HL-60 (cell line): ENCODE results near the gene PRIMA1.

ENCODE experiments used
- DNase-seq, 2 experiments: peaks; one replicate each; pipeline ENCODE4 v3.0.0-alpha.2; 2010 to 2020; ENCODE audit warnings: low read depth in 1 of 2, low spot score in 1 of 2
- H3K27ac ChIP-seq: fragments of 250-450 bp; sonication (Bioruptor Pico); replicated peaks from 2 replicates; pipeline ENCODE4 v1.5.1; 2020; ENCODE audit warnings: mild to moderate bottlenecking, moderate library complexity
- H3K27me3 ChIP-seq: fragments of 250-450 bp; sonication (Bioruptor Pico); 2 replicates; pipeline ENCODE4 v1.5.1; 2021; ENCODE audit warnings: mild to moderate bottlenecking, moderate library complexity; ENCODE audit not compliant: insufficient read depth, poor library complexity, severe bottlenecking
- H3K4me3 ChIP-seq: replicated peaks from 2 replicates; pipeline ENCODE4 v1.5.1; 2011; ENCODE audit warnings: mild to moderate bottlenecking, control low read depth, low read length; ENCODE audit not compliant: insufficient read depth
- GABPA ChIP-seq: IDR thresholded peaks from 2 replicates; pipeline ENCODE4 v1.6.1; 2012; ENCODE audit warnings: low read depth
- POLR2AphosphoS5 ChIP-seq: IDR thresholded peaks from 2 replicates; pipeline ENCODE4 v1.6.1; 2012; ENCODE audit warnings: low read depth
- SPI1 ChIP-seq: IDR thresholded peaks from 2 replicates; pipeline ENCODE4 v1.6.1; 2012; ENCODE audit warnings: low read depth, mild to moderate bottlenecking, borderline replicate concordance
- TF ChIP-seq, protein P1 (sequence below): IDR thresholded peaks from 2 replicates; pipeline ENCODE4 v1.6.1; 2012; ENCODE audit warnings: low read depth; ENCODE audit not compliant: insufficient replicate concordance
- TF ChIP-seq, protein P2 (sequence below): IDR thresholded peaks from one replicate; pipeline ENCODE4 v1.5.1; 2011; ENCODE audit warnings: low read length, control low read depth, inconsistent platforms; ENCODE audit not compliant: insufficient read depth

PRIMA1 gene

DNA sequence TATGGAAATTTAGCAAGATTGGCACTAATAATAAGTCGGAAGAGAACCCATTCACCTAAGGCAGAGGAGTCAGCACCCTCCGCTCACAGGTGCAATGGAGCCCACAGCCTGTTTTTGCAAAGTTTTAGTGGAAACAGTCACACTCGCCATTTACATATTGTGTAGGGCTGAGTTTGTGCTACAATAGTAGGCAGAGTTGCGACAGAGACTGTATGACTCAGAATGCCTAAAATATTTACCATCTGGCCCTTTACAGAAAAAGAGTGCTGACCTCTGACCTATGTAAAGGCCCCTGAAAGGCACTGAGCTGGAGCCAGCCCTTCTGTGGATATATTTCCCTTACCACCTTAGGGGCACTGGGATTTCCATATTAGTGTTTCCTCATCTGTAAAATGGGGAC, 79.0 kb downstream of the PRIMA1 start:
- DNase-seq, result peak in 1 of 2 experiments; percentile 18
- TF ChIP-seq GABPA, result no peak
- TF ChIP-seq, protein P1, sequence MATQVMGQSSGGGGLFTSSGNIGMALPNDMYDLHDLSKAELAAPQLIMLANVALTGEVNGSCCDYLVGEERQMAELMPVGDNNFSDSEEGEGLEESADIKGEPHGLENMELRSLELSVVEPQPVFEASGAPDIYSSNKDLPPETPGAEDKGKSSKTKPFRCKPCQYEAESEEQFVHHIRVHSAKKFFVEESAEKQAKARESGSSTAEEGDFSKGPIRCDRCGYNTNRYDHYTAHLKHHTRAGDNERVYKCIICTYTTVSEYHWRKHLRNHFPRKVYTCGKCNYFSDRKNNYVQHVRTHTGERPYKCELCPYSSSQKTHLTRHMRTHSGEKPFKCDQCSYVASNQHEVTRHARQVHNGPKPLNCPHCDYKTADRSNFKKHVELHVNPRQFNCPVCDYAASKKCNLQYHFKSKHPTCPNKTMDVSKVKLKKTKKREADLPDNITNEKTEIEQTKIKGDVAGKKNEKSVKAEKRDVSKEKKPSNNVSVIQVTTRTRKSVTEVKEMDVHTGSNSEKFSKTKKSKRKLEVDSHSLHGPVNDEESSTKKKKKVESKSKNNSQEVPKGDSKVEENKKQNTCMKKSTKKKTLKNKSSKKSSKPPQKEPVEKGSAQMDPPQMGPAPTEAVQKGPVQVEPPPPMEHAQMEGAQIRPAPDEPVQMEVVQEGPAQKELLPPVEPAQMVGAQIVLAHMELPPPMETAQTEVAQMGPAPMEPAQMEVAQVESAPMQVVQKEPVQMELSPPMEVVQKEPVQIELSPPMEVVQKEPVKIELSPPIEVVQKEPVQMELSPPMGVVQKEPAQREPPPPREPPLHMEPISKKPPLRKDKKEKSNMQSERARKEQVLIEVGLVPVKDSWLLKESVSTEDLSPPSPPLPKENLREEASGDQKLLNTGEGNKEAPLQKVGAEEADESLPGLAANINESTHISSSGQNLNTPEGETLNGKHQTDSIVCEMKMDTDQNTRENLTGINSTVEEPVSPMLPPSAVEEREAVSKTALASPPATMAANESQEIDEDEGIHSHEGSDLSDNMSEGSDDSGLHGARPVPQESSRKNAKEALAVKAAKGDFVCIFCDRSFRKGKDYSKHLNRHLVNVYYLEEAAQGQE, result no peak
- TF ChIP-seq, protein P2, sequence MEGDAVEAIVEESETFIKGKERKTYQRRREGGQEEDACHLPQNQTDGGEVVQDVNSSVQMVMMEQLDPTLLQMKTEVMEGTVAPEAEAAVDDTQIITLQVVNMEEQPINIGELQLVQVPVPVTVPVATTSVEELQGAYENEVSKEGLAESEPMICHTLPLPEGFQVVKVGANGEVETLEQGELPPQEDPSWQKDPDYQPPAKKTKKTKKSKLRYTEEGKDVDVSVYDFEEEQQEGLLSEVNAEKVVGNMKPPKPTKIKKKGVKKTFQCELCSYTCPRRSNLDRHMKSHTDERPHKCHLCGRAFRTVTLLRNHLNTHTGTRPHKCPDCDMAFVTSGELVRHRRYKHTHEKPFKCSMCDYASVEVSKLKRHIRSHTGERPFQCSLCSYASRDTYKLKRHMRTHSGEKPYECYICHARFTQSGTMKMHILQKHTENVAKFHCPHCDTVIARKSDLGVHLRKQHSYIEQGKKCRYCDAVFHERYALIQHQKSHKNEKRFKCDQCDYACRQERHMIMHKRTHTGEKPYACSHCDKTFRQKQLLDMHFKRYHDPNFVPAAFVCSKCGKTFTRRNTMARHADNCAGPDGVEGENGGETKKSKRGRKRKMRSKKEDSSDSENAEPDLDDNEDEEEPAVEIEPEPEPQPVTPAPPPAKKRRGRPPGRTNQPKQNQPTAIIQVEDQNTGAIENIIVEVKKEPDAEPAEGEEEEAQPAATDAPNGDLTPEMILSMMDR, result no peak
- TF ChIP-seq SPI1, result no peak
- H3K4me3 ChIP-seq, result no peak overlapping the region
- H3K27me3 ChIP-seq, result peaks cover 3% of the 10 kb centered on the region
- H3K27ac ChIP-seq, result no peak overlapping the region

DNA sequence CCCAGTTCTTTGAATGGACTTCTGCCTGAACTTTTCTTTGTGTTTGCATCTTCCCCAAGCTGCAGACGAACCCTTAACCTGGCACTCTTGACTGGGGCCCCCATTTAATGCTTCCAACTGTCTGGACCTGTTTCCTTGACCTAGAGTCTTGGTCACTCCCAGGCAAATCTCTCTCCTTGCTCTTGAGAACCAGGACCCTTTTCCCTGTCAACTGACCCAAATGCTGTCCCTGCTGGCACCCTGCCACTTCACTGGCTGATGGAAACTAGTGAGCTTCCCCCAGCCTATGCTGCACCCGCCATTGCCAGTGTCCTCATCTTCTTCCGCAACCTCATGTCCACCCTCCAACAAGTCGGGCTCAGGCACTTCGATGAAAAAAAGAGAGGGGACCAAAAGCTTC, 79.5 kb downstream of the PRIMA1 start:
- H3K27ac ChIP-seq, result no peak overlapping the region
- DNase-seq, result no peak
- H3K4me3 ChIP-seq, result no peak overlapping the region
- peaks cover 3% of the 10 kb centered on the region for H3K27me3 ChIP-seq
- no peak for TF ChIP-seq SPI1
- TF ChIP-seq, protein P1, result no peak
- no peak for TF ChIP-seq GABPA
- TF ChIP-seq, protein P2, result no peak
- no peak for TF ChIP-seq POLR2AphosphoS5

DNA sequence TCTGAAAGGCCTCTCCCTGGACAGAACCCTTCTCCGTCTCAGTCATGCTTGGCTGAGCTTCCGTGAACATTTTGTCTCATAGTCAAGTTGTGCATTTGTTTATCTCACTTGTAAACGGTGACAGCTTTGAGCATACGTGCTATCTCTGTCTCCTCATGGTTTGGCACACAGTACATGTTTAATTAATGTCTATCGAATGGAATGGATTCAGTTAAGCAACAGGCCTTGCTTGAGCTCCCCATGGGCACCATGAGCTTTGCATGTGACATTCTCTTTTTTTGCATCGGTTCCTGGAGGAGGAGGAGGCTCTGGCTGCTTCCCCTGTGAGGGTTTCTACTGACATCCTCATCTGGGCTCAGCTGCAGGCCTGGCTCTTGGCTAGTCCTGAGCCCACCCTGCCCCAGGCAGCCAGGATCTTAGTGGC, 80.0 kb downstream of the PRIMA1 start:
- peaks cover 3% of the 10 kb centered on the region for H3K27me3 ChIP-seq
- TF ChIP-seq POLR2AphosphoS5 (no peak), SPI1 (no peak), GABPA (no peak)
- TF ChIP-seq, protein P1, result no peak
- TF ChIP-seq, protein P2, result no peak
- H3K4me3 ChIP-seq, result no peak overlapping the region
- no peak for DNase-seq
- H3K27ac ChIP-seq, result no peak overlapping the region
